Osteocyte (in vitro differentiated cells): ENCODE measurements around the gene MND1. TPM values are rescaled to one million over a fixed set of nuclear protein-coding genes. Genes with fewer than 3 reads are reported as not detected.

Source experiments
- DNase-seq: peaks from one replicate; pipeline ENCODE4 v3.0.0; 2021; ENCODE audit warnings: mixed read lengths; ENCODE audit not compliant: unreplicated experiment; ENCODE audit errors: extremely low spot score
- H3K27ac Mint-ChIP-seq: one replicate; pipeline ENCODE4 v1.8.0; 2021; ENCODE audit warnings: mild to moderate bottlenecking, mixed read lengths; ENCODE audit not compliant: unreplicated experiment
- H3K27me3 Mint-ChIP-seq: one replicate; pipeline ENCODE4 v1.8.0; 2021; ENCODE audit warnings: mixed read lengths; ENCODE audit not compliant: unreplicated experiment
- H3K36me3 Mint-ChIP-seq: one replicate; pipeline ENCODE4 v1.8.0; 2021; ENCODE audit warnings: mixed read lengths; ENCODE audit not compliant: unreplicated experiment
- H3K4me1 Mint-ChIP-seq: one replicate; pipeline ENCODE4 v1.8.0; 2021; ENCODE audit warnings: mixed read lengths; ENCODE audit not compliant: unreplicated experiment
- H3K4me3 Mint-ChIP-seq: one replicate; pipeline ENCODE4 v1.8.0; 2021; ENCODE audit warnings: mild to moderate bottlenecking, moderate library complexity, mixed read lengths; ENCODE audit not compliant: unreplicated experiment
- H3K9me3 Mint-ChIP-seq: one replicate; pipeline ENCODE4 v1.8.0; 2021; ENCODE audit warnings: mixed read lengths; ENCODE audit not compliant: unreplicated experiment
- total RNA-seq: library from RNA; stranded (reverse); gene quantifications from 2 replicates; pipeline ENCODE4 v1.2.1, GENCODE V29; 2021
- TF ChIP-seq, protein P1 (sequence below): fragments of 200-600 bp; sonication (generic); IDR thresholded peaks from 2 replicates; pipeline ENCODE4 v1.5.0; 2021; ENCODE audit warnings: antibody characterized with exemption, mild to moderate bottlenecking, moderate library complexity

Gene MND1
- total RNA-seq, 1 donor from 2014 or later, result 0.91 TPM

DNA sequence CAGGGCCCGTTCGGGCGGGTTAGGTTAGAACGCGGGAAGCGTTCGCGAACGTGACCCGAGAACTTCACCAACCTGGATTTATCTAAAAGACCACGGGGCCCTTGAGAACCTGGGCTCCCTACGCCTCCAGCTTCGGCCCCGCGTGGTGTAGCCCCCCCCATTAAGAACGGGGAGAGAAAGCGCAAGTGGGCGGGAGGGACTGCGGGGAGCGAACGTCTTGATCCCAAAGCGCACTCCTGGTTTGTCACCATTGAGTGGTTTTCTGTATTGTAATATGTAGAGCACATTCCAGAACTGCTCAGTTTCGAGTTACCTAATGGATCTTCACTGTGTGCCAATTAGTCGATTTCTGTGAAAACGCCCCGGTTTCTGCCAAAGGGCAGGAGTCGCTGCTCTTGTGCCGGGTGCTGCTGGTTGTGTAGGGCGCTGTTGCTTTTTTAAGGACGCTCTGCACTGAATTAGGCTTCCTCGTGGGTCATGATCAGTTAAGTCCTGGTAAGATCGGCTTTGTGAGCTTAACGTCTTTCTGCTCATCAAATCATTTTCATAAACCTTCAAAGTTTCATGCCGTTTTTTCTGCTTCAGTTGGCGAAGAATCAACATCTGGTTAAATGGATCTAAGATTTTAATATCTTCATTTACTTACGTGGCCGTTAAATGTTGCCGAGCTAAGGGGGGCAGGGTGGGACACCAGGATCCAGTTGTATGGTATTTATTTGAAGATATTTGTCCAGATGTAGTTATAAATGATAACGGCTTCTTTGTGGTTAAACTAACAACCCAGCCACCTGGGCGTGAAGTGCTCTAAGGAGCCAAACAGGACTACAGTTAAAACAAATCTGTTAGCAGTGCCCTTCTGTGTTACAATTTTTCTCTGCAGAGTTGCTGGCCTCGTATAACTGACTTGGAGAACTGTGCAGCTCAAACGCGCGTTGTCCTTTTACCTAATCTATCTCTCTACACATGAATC, 809 bp downstream of the MND1 start:
- Mint-ChIP-seq H3K4me1 (peaks cover 18% of the 10 kb centered on the region), H3K4me3 (peak overlapping the region; percentile 90), H3K36me3 (no peaks in the 10 kb centered on the region), H3K27ac (peak overlapping the region; percentile 55), H3K27me3 (no peaks in the 10 kb centered on the region), H3K9me3 (no peaks in the 10 kb centered on the region)
- DNase-seq, result peak; percentile 75
- TF ChIP-seq, protein P1, sequence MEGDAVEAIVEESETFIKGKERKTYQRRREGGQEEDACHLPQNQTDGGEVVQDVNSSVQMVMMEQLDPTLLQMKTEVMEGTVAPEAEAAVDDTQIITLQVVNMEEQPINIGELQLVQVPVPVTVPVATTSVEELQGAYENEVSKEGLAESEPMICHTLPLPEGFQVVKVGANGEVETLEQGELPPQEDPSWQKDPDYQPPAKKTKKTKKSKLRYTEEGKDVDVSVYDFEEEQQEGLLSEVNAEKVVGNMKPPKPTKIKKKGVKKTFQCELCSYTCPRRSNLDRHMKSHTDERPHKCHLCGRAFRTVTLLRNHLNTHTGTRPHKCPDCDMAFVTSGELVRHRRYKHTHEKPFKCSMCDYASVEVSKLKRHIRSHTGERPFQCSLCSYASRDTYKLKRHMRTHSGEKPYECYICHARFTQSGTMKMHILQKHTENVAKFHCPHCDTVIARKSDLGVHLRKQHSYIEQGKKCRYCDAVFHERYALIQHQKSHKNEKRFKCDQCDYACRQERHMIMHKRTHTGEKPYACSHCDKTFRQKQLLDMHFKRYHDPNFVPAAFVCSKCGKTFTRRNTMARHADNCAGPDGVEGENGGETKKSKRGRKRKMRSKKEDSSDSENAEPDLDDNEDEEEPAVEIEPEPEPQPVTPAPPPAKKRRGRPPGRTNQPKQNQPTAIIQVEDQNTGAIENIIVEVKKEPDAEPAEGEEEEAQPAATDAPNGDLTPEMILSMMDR, result no peak

DNA sequence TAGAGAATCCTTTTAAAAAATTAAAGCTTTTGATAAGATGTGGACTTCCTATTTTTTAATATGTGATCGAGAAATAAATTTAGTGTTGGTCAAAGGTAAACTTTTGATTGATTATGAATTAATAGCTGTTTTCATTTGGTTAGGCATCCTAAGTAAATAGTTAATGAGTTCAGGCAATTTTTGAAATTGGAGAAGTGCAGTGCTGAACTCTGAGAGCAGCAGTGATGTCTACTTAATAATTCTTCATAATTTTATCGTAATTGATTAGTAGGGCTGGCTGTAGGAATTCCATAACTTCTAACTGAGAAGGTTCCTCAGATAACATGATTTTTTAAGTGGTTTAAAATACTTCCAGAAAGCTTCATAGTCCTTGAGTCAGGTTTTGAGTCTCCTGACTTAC, 1.5 kb downstream of the MND1 start:
- H3K9me3 Mint-ChIP-seq, result no peaks in the 10 kb centered on the region
- no peak overlapping the region for H3K27ac Mint-ChIP-seq
- DNase-seq, result no peak
- H3K4me3 Mint-ChIP-seq, result peak overlapping the region; percentile 90
- TF ChIP-seq, protein P1, result no peak
- peaks cover 18% of the 10 kb centered on the region for H3K4me1 Mint-ChIP-seq
- H3K36me3 Mint-ChIP-seq, result no peaks in the 10 kb centered on the region
- H3K27me3 Mint-ChIP-seq, result no peaks in the 10 kb centered on the region

DNA sequence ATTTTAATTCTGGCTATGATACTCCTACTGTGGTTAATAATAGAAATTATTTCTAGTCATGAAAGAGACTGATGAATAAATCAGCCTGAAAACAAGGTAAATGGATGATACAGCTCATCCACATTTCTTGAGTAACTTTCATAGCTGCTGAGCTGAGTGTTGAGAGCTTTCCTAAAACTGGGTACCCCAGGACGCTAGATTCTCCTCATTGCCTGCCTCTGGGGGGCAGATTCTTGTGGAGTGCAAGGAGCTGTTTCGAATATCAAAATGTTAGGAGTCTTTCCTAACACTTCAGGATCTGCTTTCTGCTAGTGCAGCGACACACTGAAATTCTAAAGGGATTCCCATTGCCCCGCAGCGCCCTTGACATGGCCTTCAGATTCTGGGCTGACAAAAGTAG, 2.1 kb downstream of the MND1 start:
- no peaks in the 10 kb centered on the region for H3K9me3 Mint-ChIP-seq
- TF ChIP-seq, protein P1, result peak; percentile 37
- no peak overlapping the region for H3K4me3 Mint-ChIP-seq
- H3K27me3 Mint-ChIP-seq, result no peaks in the 10 kb centered on the region
- no peak overlapping the region for H3K27ac Mint-ChIP-seq
- no peaks in the 10 kb centered on the region for H3K36me3 Mint-ChIP-seq
- peaks cover 18% of the 10 kb centered on the region for H3K4me1 Mint-ChIP-seq
- peak; percentile 25 for DNase-seq

DNA sequence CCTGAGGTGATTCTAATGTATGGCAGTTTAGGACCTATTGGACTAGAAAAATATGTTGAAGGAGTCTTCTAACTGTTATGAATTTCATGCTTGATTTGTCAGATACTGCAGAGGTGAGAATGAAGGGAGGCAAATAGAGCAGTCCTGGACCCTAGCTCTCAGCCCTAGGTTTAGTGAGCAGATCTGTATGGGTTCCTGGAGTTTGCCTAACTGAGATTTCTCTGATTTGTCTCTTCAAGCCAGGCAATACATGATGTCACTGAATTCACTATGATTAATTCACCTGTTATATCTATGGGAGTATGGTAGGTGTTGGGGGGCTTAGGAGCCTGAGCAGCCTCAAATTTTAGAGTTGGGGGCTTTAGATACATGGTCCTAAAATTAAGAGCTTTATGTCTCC, 2.6 kb downstream of the MND1 start:
- TF ChIP-seq, protein P1, result no peak
- Mint-ChIP-seq H3K9me3 (no peaks in the 10 kb centered on the region), H3K36me3 (no peaks in the 10 kb centered on the region), H3K4me3 (no peak overlapping the region), H3K27me3 (no peaks in the 10 kb centered on the region), H3K27ac (no peak overlapping the region), H3K4me1 (peaks cover 18% of the 10 kb centered on the region)
- no peak for DNase-seq

DNA sequence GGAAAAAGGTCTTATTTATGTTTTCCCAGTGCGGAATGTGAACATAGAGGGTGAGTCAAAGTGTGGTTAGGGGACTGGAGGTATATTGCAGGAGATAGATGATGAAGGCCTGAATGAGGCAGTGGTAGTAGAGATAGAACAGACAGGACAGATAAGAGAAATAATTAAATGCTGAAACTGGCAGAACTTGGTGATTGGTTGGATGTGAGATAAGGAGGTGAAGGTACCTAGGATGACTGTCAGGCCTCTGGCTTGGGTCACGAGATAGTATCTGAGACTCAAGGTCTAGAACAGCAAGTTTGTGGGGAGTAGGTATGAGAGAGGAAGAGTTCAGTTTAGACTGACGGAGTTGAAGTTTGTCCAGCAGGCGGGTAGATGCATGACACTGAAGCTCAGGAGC, 3.5 kb downstream of the MND1 start:
- TF ChIP-seq, protein P1, result no peak
- Mint-ChIP-seq H3K4me3 (no peak overlapping the region), H3K4me1 (peaks cover 18% of the 10 kb centered on the region), H3K36me3 (no peaks in the 10 kb centered on the region), H3K9me3 (no peaks in the 10 kb centered on the region), H3K27me3 (no peaks in the 10 kb centered on the region), H3K27ac (no peak overlapping the region)
- no peak for DNase-seq
